Erythroblast (primary cell): Measurements from ENCODE around the gene MAP1LC3A.

Experiments
- DNase-seq, 2 experiments: peaks; one replicate each; lab custom pipeline; 2025; lab: John Stamatoyannopoulos, UW
- GATA1 ChIP-seq: IDR thresholded peaks from 2 replicates; pipeline ENCODE4 v1.6.1; 2011; ENCODE audit warnings: low read depth, mild to moderate bottlenecking, control low read depth, low read length, moderate library complexity
- POLR2A ChIP-seq: IDR thresholded peaks from 2 replicates; pipeline ENCODE4 v1.6.1; 2011; ENCODE audit warnings: mild to moderate bottlenecking, low read length

MAP1LC3A gene

GRCh38 chr20:34524426-34524825 is 34.1 kb upstream of the MAP1LC3A start:
- DNase-seq, result no peak
- TF ChIP-seq GATA1 (no peak), POLR2A (no peak)

- TF ChIP-seq GATA1 (no peak), POLR2A (no peak)
- DNase-seq, result no peak
Observed at GRCh38 chr20:34525342-34525708, 33.2 kb upstream of the MAP1LC3A start.

- DNase-seq, result peak in 1 of 2 experiments; percentile 29
- TF ChIP-seq GATA1, result no peak
- TF ChIP-seq POLR2A, result no peak
Observed at GRCh38 chr20:34525709-34526416, 32.7 kb upstream of the MAP1LC3A start.

GRCh38 chr20:34526466-34526865 is 32.1 kb upstream of the MAP1LC3A start:
- DNase-seq, result no peak

GRCh38 chr20:34527016-34527415 is 31.5 kb upstream of the MAP1LC3A start:
- TF ChIP-seq POLR2A (no peak), GATA1 (no peak)
- no peak for DNase-seq

More at GRCh38 chr20:34526466-34526865, 32.1 kb upstream of the MAP1LC3A start:
- TF ChIP-seq GATA1 (no peak), POLR2A (no peak)

- DNase-seq, result no peak
- TF ChIP-seq GATA1, result no peak
- TF ChIP-seq POLR2A, result no peak
Observed at GRCh38 chr20:34528921-34529297, 29.6 kb upstream of the MAP1LC3A start.

- TF ChIP-seq POLR2A, result no peak
- no peak for TF ChIP-seq GATA1
- no peak for DNase-seq
Observed at GRCh38 chr20:34529742-34530141, 28.8 kb upstream of the MAP1LC3A start.

- TF ChIP-seq GATA1 (no peak), POLR2A (no peak)
- no peak for DNase-seq
Observed at GRCh38 chr20:34530342-34530741, 28.2 kb upstream of the MAP1LC3A start.

- no peak for TF ChIP-seq POLR2A
- DNase-seq, result no peak
Observed at GRCh38 chr20:34531608-34532265, 26.8 kb upstream of the MAP1LC3A start.

- DNase-seq, result no peak
- TF ChIP-seq GATA1 (no peak), POLR2A (no peak)
Observed at GRCh38 chr20:34532320-34532719, 26.2 kb upstream of the MAP1LC3A start.

GRCh38 chr20:34532756-34533155 is 25.8 kb upstream of the MAP1LC3A start:
- TF ChIP-seq POLR2A (no peak), GATA1 (no peak)
- no peak for DNase-seq

- no peak for DNase-seq
- TF ChIP-seq GATA1 (no peak), POLR2A (no peak)
Observed at GRCh38 chr20:34534391-34535165, 23.9 kb upstream of the MAP1LC3A start.

- TF ChIP-seq POLR2A, result no peak
- TF ChIP-seq GATA1, result no peak
- no peak for DNase-seq
Observed at GRCh38 chr20:34535301-34535840, 23.1 kb upstream of the MAP1LC3A start.

GRCh38 chr20:34535857-34536256 is 22.7 kb upstream of the MAP1LC3A start:
- no peak for DNase-seq
- TF ChIP-seq GATA1 (no peak), POLR2A (no peak)
